CD8-positive, alpha-beta memory T cell (primary cell): ENCODE results near the gene CTNNA2. TPM values are rescaled to one million over a fixed set of nuclear protein-coding genes. Genes with fewer than 3 reads are reported as not detected.

ENCODE experiments used
- CTCF ChIA-PET: fragments of 350-600 bp; sonication (Branson Sonifier 250); formaldehyde crosslinking; loops from one replicate; lab custom pipeline; 2021; ENCODE audit warnings: antibody characterized with exemption; lab: Charles Lee
- POLR2A ChIA-PET: fragments of 350-600 bp; sonication (Branson Sonifier 250); formaldehyde crosslinking; loops from one replicate; lab custom pipeline; 2021; ENCODE audit warnings: antibody characterized with exemption; lab: Charles Lee
- DNase-seq, 5 donors: peaks; one replicate each; pipeline versions ENCODE4 v3.0.0 to v3.0.0-alpha.2; 2020 to 2022; ENCODE audit warnings: mixed read lengths in 1 of 5
- H3K27ac ChIP-seq: one replicate; pipeline ENCODE4 v1.7.0; 2013; ENCODE audit warnings: low read depth, mild to moderate bottlenecking, low read length, moderate library complexity
- H3K27me3 ChIP-seq: 2 replicates; pipeline ENCODE4 v1.7.0; 2013; ENCODE audit warnings: low read length, mild to moderate bottlenecking; ENCODE audit not compliant: insufficient read depth, poor library complexity, severe bottlenecking
- H3K36me3 ChIP-seq: 2 replicates; pipeline ENCODE4 v1.7.0; 2013; ENCODE audit warnings: mild to moderate bottlenecking, low read length, moderate library complexity; ENCODE audit not compliant: insufficient read depth
- H3K4me1 ChIP-seq: 2 replicates; pipeline ENCODE4 v1.7.0; 2013; ENCODE audit warnings: mild to moderate bottlenecking, low read length, moderate library complexity; ENCODE audit not compliant: insufficient read depth
- H3K4me3 ChIP-seq: 2 replicates; pipeline ENCODE4 v1.7.0; 2013; ENCODE audit warnings: mild to moderate bottlenecking, low read length
- H3K9me3 ChIP-seq: 2 replicates; pipeline ENCODE4 v1.7.0; 2013; ENCODE audit warnings: mild to moderate bottlenecking, low read length
- H3K27ac Mint-ChIP-seq, 8 donors: one replicate each; pipeline ENCODE4 v1.8.0; 2020 to 2021; ENCODE audit warnings: mixed read lengths in 8 of 8, mild to moderate bottlenecking in 6 of 8, inconsistent platforms in 3 of 8, moderate library complexity in 3 of 8
- H3K27me3 Mint-ChIP-seq, 2 donors: one replicate each; pipeline ENCODE4 v1.8.0; 2020 to 2021; ENCODE audit warnings: mixed read lengths in 2 of 2, mild to moderate bottlenecking in 1 of 2, moderate library complexity in 1 of 2
- H3K36me3 Mint-ChIP-seq, 3 donors: one replicate each; pipeline ENCODE4 v1.8.0; 2020 to 2021; ENCODE audit warnings: mixed read lengths in 3 of 3, inconsistent platforms in 1 of 3, mild to moderate bottlenecking in 1 of 3
- H3K4me1 Mint-ChIP-seq, 3 donors: one replicate each; pipeline ENCODE4 v1.8.0; 2020 to 2021; ENCODE audit warnings: mixed read lengths in 3 of 3, inconsistent platforms in 1 of 3, mild to moderate bottlenecking in 1 of 3
- H3K4me3 Mint-ChIP-seq, 7 donors: one replicate each; pipeline ENCODE4 v1.8.0; 2020 to 2021; ENCODE audit warnings: mixed read lengths in 7 of 7, mild to moderate bottlenecking in 6 of 7, moderate library complexity in 4 of 7, inconsistent platforms in 2 of 7
- H3K9me3 Mint-ChIP-seq, 5 donors: one replicate each; pipeline ENCODE4 v1.8.0; 2020 to 2022; ENCODE audit warnings: mixed read lengths in 5 of 5, mild to moderate bottlenecking in 3 of 5, moderate library complexity in 2 of 5, inconsistent platforms in 1 of 5
- polyA plus RNA-seq: library from polyadenylated mRNA; unstranded; fragments of 300-500 nt; fragmentation: Illumina TruSeq; gene quantifications from one replicate; pipeline ENCODE4 v1.2.3, GENCODE V29; 2021
- total RNA-seq, 2 experiments: library from RNA; stranded (reverse); gene quantifications; one replicate each; pipeline ENCODE4 v1.2.3, GENCODE V29; 2021

The CTNNA2 gene
- total and polyA plus RNA-seq, 3 experiments from 2014 or later, result not detected

GRCh38 chr2:80638783-80639182 is 1125.9 kb downstream of the CTNNA2 start:
- Histone ChIP-seq H3K27ac (no peak overlapping the region), H3K4me1 (no peaks in the 10 kb centered on the region), H3K27me3 (no peaks in the 10 kb centered on the region), H3K36me3 (no peaks in the 10 kb centered on the region), H3K4me3 (no peak overlapping the region), H3K9me3 (no peaks in the 10 kb centered on the region)
- no peaks in the 10 kb centered on the region for H3K27me3 Mint-ChIP-seq
- ChIA-PET POLR2A (no interaction called here), CTCF (no interaction called here)
- peaks cover 0 to 4% (median 0%) of the 10 kb centered on the region in 3 donors for H3K36me3 Mint-ChIP-seq
- H3K9me3 Mint-ChIP-seq, result peaks cover 3 to 28% (median 7%) of the 10 kb centered on the region in 5 donors
- H3K4me1 Mint-ChIP-seq, result no peaks in the 10 kb centered on the region
- no peak overlapping the region for H3K27ac Mint-ChIP-seq
- DNase-seq, result no peak
- H3K4me3 Mint-ChIP-seq, result no peak overlapping the region

- no peak overlapping the region for H3K4me3 Mint-ChIP-seq
- H3K36me3 Mint-ChIP-seq, result peaks cover 0 to 4% (median 0%) of the 10 kb centered on the region in 3 donors
- Histone ChIP-seq H3K36me3 (no peaks in the 10 kb centered on the region), H3K4me1 (no peaks in the 10 kb centered on the region), H3K9me3 (no peaks in the 10 kb centered on the region), H3K27me3 (no peaks in the 10 kb centered on the region), H3K27ac (no peak overlapping the region), H3K4me3 (no peak overlapping the region)
- no peaks in the 10 kb centered on the region for H3K4me1 Mint-ChIP-seq
- H3K27ac Mint-ChIP-seq, result no peak overlapping the region
- no peak for DNase-seq
- H3K9me3 Mint-ChIP-seq, result peaks cover 8 to 24% (median 20%) of the 10 kb centered on the region in 5 donors
- ChIA-PET CTCF (no interaction called here), POLR2A (no interaction called here)
- no peaks in the 10 kb centered on the region for H3K27me3 Mint-ChIP-seq
Measured at GRCh38 chr2:80642465-80642864, 1129.6 kb downstream of the CTNNA2 start.

- Mint-ChIP-seq H3K9me3 (peaks cover 4 to 25% (median 16%) of the 10 kb centered on the region in 5 donors), H3K4me1 (no peaks in the 10 kb centered on the region), H3K36me3 (no peaks in the 10 kb centered on the region), H3K4me3 (no peak overlapping the region), H3K27me3 (no peaks in the 10 kb centered on the region), H3K27ac (no peak overlapping the region)
- H3K4me3 ChIP-seq, result no peak overlapping the region
- H3K9me3 ChIP-seq, result no peaks in the 10 kb centered on the region
- no peak overlapping the region for H3K27ac ChIP-seq
- ChIA-PET POLR2A (no interaction called here), CTCF (no interaction called here)
- no peaks in the 10 kb centered on the region for H3K36me3 ChIP-seq
- H3K4me1 ChIP-seq, result no peaks in the 10 kb centered on the region
- DNase-seq, result no peak
- no peaks in the 10 kb centered on the region for H3K27me3 ChIP-seq
Measured at GRCh38 chr2:80643598-80643997, 1130.7 kb downstream of the CTNNA2 start.

GRCh38 chr2:80651435-80651834 is 1138.6 kb downstream of the CTNNA2 start:
- CTCF ChIA-PET, result no interaction called here
- no peak overlapping the region for H3K27ac ChIP-seq
- H3K36me3 ChIP-seq, result no peaks in the 10 kb centered on the region
- Mint-ChIP-seq H3K4me1 (no peaks in the 10 kb centered on the region), H3K27me3 (peaks cover 0 to 2% of the 10 kb centered on the region in 2 donors), H3K9me3 (peaks cover 15 to 38% (median 33%) of the 10 kb centered on the region in 5 donors), H3K36me3 (no peaks in the 10 kb centered on the region), H3K27ac (no peak overlapping the region), H3K4me3 (no peak overlapping the region)
- no peak for DNase-seq
- POLR2A ChIA-PET, result no interaction called here
- H3K4me1 ChIP-seq, result no peaks in the 10 kb centered on the region
- H3K27me3 ChIP-seq, result no peaks in the 10 kb centered on the region
- H3K9me3 ChIP-seq, result no peaks in the 10 kb centered on the region
- H3K4me3 ChIP-seq, result no peak overlapping the region

- Mint-ChIP-seq H3K4me3 (no peak overlapping the region), H3K27me3 (peaks cover 0 to 2% of the 10 kb centered on the region in 2 donors), H3K4me1 (no peaks in the 10 kb centered on the region), H3K36me3 (no peaks in the 10 kb centered on the region), H3K27ac (no peak overlapping the region), H3K9me3 (peaks cover 15 to 38% (median 31%) of the 10 kb centered on the region in 5 donors)
- H3K9me3 ChIP-seq, result no peaks in the 10 kb centered on the region
- H3K4me3 ChIP-seq, result no peak overlapping the region
- no peak overlapping the region for H3K27ac ChIP-seq
- DNase-seq, result no peak
- no peaks in the 10 kb centered on the region for H3K36me3 ChIP-seq
- ChIA-PET CTCF (no interaction called here), POLR2A (no interaction called here)
- no peaks in the 10 kb centered on the region for H3K27me3 ChIP-seq
- H3K4me1 ChIP-seq, result no peaks in the 10 kb centered on the region
Measured at GRCh38 chr2:80655265-80655664, 1142.4 kb downstream of the CTNNA2 start.

- H3K27me3 Mint-ChIP-seq, result peaks cover 0 to 2% of the 10 kb centered on the region in 2 donors
- H3K36me3 Mint-ChIP-seq, result no peaks in the 10 kb centered on the region
- Histone ChIP-seq H3K4me3 (no peak overlapping the region), H3K9me3 (no peaks in the 10 kb centered on the region), H3K27ac (no peak overlapping the region), H3K4me1 (no peaks in the 10 kb centered on the region), H3K36me3 (no peaks in the 10 kb centered on the region), H3K27me3 (no peaks in the 10 kb centered on the region)
- no peak overlapping the region for H3K27ac Mint-ChIP-seq
- no peak for DNase-seq
- peaks cover 2 to 24% (median 8%) of the 10 kb centered on the region in 5 donors for H3K9me3 Mint-ChIP-seq
- CTCF ChIA-PET, result no interaction called here
- no peaks in the 10 kb centered on the region for H3K4me1 Mint-ChIP-seq
- POLR2A ChIA-PET, result no interaction called here
- H3K4me3 Mint-ChIP-seq, result no peak overlapping the region
Measured at GRCh38 chr2:80670763-80671162, 1157.9 kb downstream of the CTNNA2 start.

- Mint-ChIP-seq H3K27ac (no peak overlapping the region), H3K36me3 (no peaks in the 10 kb centered on the region), H3K9me3 (peaks cover 0 to 12% (median 5%) of the 10 kb centered on the region in 5 donors), H3K27me3 (no peaks in the 10 kb centered on the region), H3K4me3 (no peak overlapping the region), H3K4me1 (no peaks in the 10 kb centered on the region)
- no peak for DNase-seq
- H3K27me3 ChIP-seq, result no peaks in the 10 kb centered on the region
- POLR2A ChIA-PET, result no interaction called here
- H3K9me3 ChIP-seq, result no peaks in the 10 kb centered on the region
- CTCF ChIA-PET, result no interaction called here
- H3K4me3 ChIP-seq, result no peak overlapping the region
- H3K4me1 ChIP-seq, result no peaks in the 10 kb centered on the region
- no peak overlapping the region for H3K27ac ChIP-seq
- H3K36me3 ChIP-seq, result no peaks in the 10 kb centered on the region
Measured at GRCh38 chr2:80687524-80687923, 1174.7 kb downstream of the CTNNA2 start.

GRCh38 chr2:80689106-80689505 is 1176.3 kb downstream of the CTNNA2 start:
- no peaks in the 10 kb centered on the region for H3K9me3 ChIP-seq
- no peak for DNase-seq
- no peaks in the 10 kb centered on the region for H3K27me3 ChIP-seq
- ChIA-PET CTCF (no interaction called here), POLR2A (no interaction called here)
- Mint-ChIP-seq H3K4me1 (no peaks in the 10 kb centered on the region), H3K27ac (no peak overlapping the region), H3K4me3 (no peak overlapping the region), H3K27me3 (no peaks in the 10 kb centered on the region), H3K9me3 (peaks cover 5 to 23% (median 9%) of the 10 kb centered on the region in 5 donors), H3K36me3 (no peaks in the 10 kb centered on the region)
- H3K4me1 ChIP-seq, result no peaks in the 10 kb centered on the region
- no peak overlapping the region for H3K27ac ChIP-seq
- no peak overlapping the region for H3K4me3 ChIP-seq
- no peaks in the 10 kb centered on the region for H3K36me3 ChIP-seq
